ENCODE results near the gene BAG2.

The BAG2 gene

DNA sequence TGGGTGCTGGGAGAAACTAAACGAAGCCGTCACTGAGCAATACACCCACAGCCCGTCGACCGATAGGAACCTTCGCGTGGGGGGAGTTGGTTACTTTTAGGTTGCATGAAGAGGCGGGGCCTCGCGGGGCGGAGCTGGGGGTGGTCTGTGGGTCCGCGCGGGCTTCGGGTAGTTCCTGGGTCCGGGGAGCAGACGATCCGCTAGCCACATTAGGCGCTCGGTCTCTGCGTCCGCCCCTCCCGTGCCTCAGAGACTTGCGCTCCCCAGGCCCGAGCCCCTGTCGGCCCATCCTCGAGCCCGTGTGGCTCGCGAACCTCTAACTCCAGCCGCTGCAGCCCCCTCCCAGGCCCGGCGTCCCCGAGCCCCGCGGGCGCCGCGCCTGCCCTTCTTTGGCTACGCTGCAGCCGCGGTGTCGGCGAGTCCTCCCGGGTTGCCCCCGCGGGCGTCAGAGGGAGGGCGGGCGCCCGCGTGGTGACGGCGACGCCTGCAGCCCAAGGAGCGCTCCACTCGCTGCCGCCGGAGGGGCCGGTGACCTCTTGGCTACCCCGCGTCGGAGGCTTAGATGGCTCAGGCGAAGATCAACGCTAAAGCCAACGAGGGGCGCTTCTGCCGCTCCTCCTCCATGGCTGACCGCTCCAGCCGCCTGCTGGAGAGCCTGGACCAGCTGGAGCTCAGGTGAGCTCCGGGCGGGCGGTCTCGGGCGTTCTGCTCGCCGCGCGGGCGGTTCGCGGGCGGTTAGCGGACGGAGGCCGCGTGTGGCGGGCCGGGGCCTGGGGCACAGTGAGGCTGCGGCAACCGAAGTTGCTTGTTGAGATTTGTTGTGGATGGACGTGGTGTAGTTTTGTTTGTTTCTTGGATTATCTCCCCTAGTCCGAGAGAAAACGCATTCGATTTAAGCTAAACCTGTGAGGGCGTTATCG is at the start of gene BAG2:
TSS of gene BAG2 (plus strand) at position 191 of the 920 bp plus-strand sequence. CDS start at position 563, 372 bp downstream.
- DNase-seq, result peak; percentile 71 to 81

DNA sequence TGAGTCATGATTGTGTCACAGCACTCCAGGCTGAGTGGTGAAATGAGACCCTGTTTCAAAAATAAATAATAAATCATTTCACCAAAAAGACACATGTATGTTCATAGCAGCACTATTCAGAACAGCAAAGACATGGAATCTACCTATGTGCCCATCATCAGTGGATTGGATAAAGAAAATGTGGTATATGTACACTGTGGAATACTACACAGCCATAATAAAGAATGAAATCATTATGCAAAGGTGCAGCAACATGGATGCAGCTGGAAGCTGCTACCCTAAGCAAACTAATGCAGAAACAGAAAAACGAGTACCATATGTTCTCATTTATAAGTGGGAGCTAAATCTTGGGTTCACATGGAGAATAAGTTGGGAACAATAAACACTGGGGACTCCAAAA is 49.0 kb upstream of the BAG2 start:
- DNase-seq, result no peak

DNA sequence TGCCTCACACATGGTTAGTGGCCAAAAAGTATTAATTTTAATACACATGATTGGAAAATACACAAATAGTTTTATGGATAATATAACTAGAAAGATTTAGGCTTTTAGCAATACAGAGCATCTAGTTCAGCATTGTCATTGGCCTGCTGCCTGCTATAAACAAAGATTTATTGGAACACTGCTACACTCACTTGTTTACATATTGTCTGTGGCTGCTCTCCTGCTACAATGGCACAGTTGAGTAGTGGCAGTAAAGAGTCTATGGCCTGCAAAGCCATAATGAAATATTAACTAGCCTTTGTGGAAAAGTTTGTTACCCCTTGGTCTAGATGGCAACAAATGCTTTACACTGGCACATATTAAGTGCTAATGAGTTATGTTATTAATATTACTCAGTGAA is 44.4 kb upstream of the BAG2 start:
- no peak for DNase-seq

DNA sequence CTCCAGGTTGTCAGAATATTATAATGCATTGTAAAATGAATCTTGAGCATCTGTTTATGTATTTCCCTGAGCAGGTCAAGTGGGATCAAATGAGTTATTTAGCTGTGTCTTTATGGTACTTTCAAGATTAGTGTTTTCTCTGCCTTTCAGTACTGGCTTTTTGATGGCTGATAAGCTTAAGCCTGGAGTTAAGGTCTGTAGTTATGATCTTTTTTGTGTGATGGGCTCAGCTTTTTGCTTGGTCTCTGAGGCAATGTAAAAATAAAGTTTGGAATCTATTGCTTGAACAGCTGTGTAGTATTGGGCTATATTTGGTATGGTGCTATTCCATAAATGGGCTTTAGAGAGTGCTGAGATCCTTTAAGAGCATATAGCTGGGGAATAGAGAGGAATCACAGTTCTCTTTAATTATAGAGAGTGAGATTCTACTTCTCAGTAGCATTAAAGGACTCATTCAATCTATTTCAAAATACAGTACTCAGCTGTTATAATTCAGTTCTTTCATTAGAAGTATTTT is 41.4 kb upstream of the BAG2 start:
- no peak for DNase-seq

DNA sequence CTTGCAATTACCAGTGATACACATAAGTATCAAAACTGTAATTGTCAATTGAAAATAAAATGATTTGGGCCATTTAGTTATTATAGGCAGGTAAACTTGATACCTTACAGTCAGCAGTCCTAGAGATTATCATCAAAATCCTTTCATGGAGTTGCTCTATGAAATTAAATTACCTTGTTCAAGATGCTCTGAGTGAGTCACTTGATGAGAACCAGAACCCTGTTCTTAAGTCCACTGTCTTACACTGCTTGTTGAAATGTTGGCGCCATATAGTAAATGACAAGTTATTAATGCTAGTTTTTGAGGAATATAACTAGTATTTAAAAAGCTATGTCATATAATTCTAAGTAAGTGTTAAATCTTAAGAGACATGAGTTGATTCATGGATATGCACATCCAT is 37.2 kb upstream of the BAG2 start:
- DNase-seq, result no peak

DNA sequence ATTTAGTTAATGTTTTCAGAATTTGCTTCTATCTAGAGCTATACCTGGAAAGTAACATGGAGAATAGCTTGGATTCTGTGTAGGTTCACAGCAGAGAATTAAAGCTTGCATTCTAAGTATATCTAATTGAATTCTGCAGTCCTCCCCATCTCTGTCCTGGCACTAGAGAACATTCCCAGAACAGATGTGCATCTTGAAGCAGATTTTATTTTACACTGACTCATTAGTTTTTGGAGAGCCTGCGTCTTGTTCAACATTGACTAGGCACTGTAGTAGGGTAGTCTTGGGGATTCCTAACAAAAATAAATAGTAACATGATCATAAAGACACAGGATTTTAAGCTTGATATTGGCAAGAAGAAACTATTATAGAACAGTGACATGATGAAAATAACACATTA is 36.2 kb upstream of the BAG2 start:
- no peak for DNase-seq

DNA sequence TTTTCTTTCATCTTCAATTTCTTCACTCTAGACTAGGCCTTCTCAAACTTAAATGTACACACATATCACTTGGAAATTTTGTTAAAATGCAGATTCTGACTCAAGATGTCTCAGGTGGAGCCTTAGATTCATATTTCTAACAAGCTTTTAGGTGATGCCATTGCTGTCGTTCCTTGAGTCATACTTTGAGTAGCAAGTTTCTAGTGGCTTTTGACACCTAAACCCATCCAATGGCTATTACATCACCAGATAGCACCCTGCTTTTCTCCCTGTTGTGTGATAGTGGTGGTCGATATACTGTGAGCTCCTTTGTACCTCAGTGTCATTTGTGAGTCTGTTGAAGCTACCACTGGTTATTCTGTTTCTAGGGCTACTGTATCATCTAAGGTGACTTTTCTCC is 34.8 kb upstream of the BAG2 start:
- DNase-seq, result no peak

DNA sequence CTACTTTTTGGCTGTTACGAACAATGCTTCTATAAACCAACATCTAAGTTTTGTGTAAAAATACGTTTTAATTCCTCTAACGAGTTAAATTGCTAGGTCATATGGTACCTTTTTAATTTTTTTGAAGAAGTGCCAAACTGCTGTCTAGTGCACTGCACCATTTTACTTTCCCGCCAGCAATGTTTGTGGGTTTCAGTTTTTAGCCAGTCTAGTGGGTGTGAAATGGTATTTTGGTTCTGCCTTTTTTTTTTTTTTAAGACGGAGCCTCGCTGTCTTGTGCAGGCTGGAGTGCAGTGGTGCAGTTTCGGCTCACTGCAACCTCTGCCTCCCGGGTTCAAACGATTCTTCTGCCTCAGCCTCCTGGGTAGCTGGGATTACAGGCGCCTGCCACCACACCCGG is 34.1 kb upstream of the BAG2 start:
- DNase-seq, result no peak

DNA sequence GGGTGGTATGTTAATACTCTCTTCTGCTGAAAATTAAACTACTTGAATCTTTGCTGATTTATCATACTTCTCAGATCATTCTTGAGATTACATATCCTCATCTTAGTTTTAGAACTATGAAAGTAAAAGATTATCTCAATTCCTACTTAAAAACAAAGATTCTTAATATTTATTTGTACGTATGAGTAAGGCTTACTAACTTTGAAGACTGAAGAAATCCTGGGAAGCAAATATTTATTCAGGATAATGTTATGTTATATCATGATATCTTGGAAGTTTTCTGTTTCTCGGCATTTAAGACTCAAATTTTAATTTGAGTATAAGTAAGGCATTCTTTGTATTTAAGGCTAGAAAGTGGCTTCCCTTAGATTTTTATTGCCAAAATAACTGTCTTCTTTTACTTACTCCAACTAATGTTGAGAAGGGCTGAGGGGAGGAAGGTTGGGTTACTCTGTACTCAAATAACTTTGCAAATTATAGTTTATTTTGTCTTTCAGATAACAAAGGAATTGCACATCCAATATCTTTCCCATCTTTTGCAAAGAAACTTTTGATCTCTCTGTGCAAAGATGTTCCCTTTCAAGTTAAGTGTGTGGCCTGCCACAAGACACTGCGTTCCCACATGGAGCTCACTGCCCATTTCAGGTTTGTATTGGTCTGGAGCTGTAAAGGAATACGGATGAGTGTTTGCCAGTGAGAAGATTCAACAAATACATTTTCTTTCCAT is 30.5 kb upstream of the BAG2 start:
- no peak for DNase-seq

DNA sequence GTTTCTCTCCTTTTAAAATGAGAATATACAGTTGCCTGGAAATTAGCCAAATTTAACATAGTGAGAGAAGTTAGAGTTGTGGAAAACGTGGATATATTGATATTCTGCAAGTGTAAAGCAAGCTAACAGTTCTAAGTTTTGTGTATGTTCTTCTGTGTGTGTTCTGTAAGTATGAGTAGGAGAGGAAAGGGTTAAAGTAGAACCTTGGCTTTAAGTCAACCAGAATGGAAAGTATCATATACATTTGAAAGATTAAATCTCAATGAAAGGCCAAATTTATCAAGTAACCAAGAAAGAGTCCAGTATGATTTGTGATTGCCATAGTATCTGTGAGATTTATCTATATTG is 30.0 kb upstream of the BAG2 start:
- DNase-seq, result no peak

DNA sequence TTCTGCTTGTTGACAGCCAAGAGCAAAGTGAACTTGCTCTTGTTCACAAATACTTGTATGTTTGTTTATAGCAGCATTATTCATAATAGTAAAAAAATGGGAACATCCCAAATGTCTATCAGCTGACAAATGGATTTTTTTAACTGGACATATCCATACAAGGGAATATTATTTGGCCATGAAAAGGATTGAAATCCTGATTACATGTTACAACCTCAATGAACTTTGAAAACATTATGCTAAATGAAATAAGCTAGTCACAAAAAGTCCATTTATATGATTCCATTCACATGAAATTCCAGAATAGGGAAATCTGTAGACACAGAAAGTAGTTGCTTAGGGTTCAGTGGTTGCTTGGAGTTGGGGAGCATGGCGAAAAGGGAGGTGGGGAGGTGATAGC is 28.4 kb upstream of the BAG2 start:
- no peak for DNase-seq

DNA sequence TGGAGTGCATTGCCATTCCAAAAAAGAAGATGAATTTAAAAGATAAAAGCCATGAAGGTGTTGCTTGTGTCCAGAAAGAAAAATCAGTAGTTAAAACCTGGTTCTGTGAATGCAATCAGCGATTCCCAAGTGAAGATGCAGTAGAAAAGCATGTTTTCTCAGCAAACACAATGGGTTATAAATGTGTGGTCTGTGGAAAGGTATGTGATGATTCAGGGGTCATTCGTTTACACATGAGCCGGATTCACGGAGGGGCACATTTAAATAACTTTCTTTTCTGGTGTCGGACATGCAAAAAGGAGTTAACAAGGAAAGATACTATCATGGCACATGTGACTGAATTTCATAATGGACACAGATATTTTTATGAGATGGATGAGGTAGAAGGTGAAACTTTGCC is 24.7 kb upstream of the BAG2 start:
- no peak for DNase-seq

DNA sequence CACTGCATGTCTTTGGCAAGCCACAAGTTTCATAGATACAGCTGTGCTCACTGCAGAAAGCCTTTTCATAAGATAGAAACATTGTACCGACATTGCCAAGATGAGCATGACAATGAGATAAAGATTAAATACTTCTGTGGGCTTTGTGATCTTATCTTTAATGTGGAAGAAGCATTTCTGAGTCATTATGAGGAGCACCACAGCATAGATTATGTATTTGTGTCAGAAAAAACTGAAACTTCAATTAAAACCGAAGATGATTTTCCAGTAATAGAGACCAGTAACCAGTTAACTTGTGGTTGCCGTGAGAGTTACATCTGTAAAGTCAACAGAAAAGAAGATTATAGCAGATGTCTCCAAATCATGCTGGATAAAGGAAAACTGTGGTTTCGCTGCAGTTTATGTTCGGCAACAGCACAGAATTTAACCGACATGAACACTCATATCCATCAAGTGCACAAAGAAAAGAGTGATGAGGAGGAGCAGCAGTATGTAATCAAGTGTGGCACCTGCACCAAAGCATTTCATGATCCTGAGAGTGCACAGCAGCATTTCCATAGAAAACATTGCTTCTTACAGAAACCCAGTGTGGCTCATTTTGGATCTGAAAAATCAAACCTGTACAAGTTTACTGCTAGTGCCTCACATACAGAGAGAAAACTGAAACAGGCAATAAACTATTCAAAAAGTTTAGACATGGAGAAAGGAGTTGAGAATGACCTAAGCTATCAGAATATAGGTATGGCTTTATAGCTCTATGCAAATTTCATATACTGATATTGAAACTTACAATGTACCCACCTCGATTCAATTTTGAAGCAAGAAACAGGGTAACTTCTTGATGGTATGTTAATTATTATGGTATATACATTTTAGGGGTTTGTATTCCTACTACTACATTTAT is 23.9 kb upstream of the BAG2 start:
- no peak for DNase-seq

DNA sequence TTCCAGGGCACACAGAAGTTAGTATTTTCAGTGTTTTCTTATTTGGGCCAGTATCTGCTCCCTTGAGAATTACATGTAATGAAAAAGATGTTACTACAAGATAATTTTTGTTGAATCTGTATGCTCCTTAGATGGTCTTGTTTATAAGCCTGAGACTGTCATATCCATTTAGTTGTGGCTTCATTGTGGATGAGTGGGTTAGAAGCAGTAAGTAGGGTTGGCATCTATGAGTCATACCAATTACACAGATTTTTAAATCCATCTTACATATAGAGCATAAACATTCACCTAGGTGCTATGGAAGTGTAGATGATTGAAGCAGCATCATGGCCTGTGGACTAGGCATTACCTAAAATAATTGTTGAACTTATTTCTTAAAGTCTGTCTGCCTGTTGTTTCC is 13.5 kb upstream of the BAG2 start:
- DNase-seq, result no peak

DNA sequence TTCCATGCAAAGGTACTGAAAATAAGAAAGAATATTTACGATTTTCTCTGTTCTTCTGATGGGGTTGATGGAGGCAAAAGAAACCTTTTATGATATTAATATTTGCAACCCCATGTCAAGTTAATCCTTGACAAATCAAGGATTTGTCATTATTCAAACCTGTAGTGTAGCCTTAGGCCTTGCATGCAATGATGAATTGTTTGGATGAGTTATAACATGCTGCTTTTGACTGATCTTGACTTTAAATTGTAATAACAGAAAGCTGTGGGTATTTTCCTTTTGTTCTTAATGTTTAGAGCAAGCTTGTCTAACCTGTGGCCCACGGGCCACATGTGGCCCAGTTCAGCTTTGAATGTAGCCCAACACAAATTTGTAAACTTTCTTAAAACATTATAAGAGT is 13.0 kb upstream of the BAG2 start:
- no peak for DNase-seq

DNA sequence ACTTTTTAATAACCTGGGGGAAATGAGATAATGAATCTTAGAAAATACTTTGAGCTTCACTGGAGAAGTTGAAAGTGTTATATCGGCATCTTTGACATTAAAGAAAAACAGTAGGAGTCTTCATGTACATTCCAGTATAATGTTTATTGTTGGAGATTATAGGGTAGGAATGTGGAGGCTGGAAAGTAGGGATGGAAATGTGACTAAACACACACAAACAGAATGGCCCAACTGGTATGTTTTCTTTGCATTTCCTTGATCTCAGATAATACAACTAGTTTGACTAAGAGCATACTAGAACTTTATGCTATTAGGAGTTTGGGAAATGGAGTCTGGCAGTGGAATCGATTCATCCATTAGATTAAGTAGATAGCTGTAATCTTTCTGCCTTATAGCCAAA is 10.1 kb upstream of the BAG2 start:
- no peak for DNase-seq

DNA sequence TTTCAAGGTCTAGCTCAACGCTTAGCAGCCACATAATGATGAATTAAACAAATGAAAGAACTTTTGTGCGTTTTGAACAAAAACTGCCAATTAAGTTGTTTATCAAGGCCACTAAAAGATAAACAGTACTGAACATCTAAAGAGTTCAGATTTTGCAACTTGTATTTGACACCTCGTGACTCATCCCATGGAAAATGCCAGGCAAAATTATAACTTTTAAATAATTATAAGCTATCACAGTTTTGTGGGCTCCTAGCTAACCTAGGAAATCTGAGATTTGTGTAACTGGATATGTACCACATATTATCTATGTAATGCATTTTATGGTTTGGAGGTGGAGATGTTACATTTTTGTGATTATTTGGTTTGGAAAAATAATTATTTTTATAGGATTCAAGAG is 9.6 kb upstream of the BAG2 start:
- peak in 1 of 2 experiments; percentile 22 for DNase-seq

DNA sequence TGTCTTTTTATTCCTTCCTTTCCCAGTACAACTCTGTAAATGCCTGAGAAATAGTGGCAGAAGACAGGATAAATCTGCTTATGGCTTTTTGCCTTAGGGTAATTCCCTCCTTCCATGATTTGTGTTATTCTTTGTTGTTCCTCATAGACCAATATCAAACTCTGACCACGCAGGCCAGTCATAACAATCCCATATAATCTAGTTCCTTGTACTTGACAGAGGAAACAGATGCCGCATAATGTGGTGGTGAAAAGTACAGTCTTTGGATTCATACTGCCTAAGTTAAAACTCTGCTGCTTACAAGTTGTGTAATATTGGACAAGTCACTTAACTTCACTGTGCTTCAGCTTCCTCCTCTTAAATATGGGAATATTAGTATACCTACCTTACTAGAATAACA is 8.2 kb upstream of the BAG2 start:
- no peak for DNase-seq

DNA sequence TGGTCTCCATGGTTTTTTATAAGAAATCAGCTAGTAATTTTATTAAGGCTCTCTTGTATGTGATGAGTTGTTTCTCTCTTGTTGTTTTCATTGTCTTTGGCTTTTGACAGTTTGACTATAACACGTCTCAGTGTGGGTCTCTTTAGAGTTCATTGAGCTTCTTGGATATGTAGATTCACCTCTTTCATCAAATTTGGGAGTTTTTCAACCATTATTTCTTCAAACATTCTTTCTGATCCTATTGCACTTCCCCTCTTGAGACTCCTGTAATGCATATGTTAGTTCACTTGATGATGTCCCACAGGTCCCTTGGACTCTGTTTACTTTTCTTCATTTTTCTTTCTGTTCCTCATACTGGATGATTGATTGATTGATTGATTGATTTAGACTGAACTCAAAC is 7.0 kb upstream of the BAG2 start:
- no peak for DNase-seq

DNA sequence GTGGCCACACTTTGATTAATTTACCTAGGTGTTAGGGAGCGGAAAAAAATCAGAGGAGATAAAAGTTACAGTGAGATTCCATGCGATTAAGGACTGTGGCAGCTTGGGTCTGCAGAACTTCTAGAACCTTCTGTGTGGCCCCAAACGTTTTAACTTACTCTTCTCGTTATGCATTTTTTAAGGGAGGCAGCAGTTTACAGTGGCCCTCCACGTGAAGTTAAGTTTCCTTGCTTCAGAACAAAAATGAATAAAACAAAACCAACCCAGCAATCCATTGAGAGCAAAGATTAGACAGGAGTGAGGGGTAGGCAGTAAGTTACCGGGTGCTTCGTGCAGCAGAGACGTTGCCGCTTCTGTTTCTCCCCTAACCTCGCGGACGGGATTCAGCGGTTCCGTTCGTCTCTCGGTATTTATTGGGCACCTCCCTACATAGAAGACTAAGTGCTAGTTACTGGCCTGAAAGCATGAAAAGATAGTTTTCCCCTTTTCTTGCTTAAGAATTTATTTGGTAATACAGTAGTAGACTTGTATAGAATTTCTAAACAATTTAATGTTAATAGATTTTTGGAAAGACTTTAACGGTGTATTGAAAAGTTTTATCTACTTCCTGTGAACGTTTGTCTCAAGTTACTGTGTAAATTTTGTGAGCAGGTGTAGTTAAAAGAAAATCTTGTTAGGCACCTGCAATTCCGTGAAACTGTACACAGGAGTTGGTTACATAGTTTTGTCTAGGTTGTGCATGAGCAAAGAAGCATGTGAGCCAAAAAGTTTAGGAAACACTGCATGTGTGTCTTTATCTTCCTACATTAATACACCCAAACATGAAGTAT is 1.1 kb downstream of the BAG2 start:
- peak in 1 of 2 experiments; percentile 31 for DNase-seq

DNA sequence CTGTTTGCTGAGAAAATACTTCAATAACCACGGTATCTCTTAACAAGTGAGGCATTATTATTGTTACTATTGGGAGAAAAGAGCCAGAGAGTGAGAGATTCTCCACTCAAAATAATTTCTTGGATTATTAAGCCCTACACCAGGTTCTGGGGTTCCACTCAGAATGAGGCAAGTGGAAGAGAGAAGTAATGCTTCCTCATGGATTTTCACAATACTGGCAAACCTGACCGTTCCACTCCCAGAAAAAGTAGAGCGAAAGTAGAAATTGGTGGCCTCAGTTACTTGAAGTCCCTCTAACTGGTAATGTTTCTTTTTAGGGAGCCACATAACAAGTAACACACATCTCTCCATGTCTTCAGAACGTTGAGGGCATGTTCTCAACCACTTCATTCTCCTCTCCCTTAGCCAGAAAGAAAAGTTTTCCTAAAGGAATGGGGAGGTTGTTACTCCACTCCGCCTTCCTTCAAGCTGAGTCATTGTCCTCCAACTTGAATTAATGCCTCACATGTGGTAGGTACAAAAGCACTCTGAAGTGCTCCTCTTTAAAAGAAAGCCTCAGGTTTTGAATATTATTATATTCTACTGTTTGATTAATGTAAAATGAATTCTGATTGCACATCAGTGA is 1.9 kb downstream of the BAG2 start:
- DNase-seq, result no peak

DNA sequence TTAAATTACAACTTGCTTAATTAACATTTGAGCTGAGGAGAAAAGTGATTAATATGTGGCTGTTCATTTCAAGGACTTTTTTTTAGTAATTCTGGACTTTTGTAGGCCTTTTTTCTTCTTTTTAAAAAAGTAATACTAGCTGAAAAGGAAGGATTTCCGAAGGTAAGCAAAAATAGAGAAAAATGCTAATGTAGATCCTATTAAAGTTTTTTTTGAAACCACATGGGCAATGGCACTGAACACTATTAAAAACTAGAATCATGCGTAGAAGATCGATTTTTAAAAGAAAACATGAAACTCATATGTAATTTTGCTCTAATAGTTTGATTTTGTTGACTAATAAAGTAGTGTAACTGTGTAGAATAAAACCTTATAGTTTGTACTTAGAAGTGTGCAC is 2.4 kb downstream of the BAG2 start:
- no peak for DNase-seq

Measured in NCI-H2081 (cell line).